Measurements from ENCODE around the gene IGSF9.

Gene IGSF9

GRCh38 chr1:159895286-159895685 is 50.1 kb downstream of the IGSF9 start:
- no peaks in the 10 kb centered on the region for H3K79me2 ChIP-seq (ENCODE audit: low read length)
- H3K9me2 ChIP-seq (replicated peaks; ENCODE audit: insufficient read depth, low read length): no peaks in the 10 kb centered on the region
- no peak overlapping the region for H3K4me2 ChIP-seq (ENCODE audit: low read depth, low read length)
- H3K9ac ChIP-seq (ENCODE audit: low read length): no peak overlapping the region
- H3K4me3 ChIP-seq (ENCODE audit: low read length): no peak overlapping the region
- no peaks in the 10 kb centered on the region for H3K27me3 ChIP-seq (replicated peaks; ENCODE audit: insufficient read depth, low read length)
- TF ChIP-seq EZH2phosphoT487 (IDR thresholded peaks at IDR 0.05; ENCODE audit: low read length) (no peak), EZH2 (optimal IDR thresholded peaks at IDR 0.05; ENCODE audit: low read depth, low read length) (no peak)
- TF ChIP-seq, protein P1, sequence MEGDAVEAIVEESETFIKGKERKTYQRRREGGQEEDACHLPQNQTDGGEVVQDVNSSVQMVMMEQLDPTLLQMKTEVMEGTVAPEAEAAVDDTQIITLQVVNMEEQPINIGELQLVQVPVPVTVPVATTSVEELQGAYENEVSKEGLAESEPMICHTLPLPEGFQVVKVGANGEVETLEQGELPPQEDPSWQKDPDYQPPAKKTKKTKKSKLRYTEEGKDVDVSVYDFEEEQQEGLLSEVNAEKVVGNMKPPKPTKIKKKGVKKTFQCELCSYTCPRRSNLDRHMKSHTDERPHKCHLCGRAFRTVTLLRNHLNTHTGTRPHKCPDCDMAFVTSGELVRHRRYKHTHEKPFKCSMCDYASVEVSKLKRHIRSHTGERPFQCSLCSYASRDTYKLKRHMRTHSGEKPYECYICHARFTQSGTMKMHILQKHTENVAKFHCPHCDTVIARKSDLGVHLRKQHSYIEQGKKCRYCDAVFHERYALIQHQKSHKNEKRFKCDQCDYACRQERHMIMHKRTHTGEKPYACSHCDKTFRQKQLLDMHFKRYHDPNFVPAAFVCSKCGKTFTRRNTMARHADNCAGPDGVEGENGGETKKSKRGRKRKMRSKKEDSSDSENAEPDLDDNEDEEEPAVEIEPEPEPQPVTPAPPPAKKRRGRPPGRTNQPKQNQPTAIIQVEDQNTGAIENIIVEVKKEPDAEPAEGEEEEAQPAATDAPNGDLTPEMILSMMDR (IDR thresholded peaks at IDR 0.05; ENCODE audit: low read length): no peak
- H4K20me1 ChIP-seq (ENCODE audit: insufficient read depth, low read length): no peaks in the 10 kb centered on the region
- H2AFZ ChIP-seq (ENCODE audit: low read length): no peak overlapping the region
- no peak for DNase-seq
- peaks cover 9% of the 10 kb centered on the region for H3K4me1 ChIP-seq (ENCODE audit: low read length)
- H3K27ac ChIP-seq (ENCODE audit: low read length): no peak overlapping the region
- no peaks in the 10 kb centered on the region for H3K36me3 ChIP-seq (replicated peaks; ENCODE audit: insufficient read depth, low read length)
- 0 out of 2 replicates have a peak, but pooled peaks cover 2% of the 10 kb centered on the region for H3F3A ChIP-seq (ENCODE audit: insufficient read depth, low read length)
- no peaks in the 10 kb centered on the region for H3K9me3 ChIP-seq (replicated peaks; ENCODE audit: insufficient read depth, low read length)

DNA sequence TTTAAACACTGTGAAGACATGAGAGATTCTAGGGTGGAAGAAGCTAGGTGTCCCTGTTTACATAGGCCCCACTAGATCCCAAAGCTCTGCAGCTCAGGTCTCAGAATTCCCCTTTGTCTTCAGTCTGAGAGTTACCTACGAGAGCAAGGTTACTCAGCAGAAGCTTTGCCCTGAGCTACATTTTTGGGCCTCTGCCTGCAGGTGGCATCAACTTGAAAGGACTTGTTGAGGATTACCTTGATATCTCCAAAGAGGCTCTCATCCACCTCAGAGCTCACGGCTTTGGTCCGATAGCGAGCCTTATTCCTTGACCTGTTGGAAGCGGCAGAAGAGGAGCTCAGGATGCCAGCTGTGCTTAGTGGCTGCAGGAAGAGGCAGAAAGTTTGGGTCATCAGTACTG is 52.5 kb downstream of the IGSF9 start:
- no peak for DNase-seq
- Histone ChIP-seq H3K36me3 (replicated peaks; ENCODE audit: insufficient read depth, low read length) (no peaks in the 10 kb centered on the region), H3K4me2 (ENCODE audit: low read depth, low read length) (no peak overlapping the region), H4K20me1 (ENCODE audit: insufficient read depth, low read length) (no peaks in the 10 kb centered on the region), H2AFZ (ENCODE audit: low read length) (no peak overlapping the region), H3F3A (ENCODE audit: insufficient read depth, low read length) (peaks cover 8% of the 10 kb centered on the region; the same call in 1 of the 2 replicates), H3K9me3 (replicated peaks; ENCODE audit: insufficient read depth, low read length) (no peaks in the 10 kb centered on the region), H3K27me3 (replicated peaks; ENCODE audit: insufficient read depth, low read length) (no peaks in the 10 kb centered on the region), H3K9me2 (replicated peaks; ENCODE audit: insufficient read depth, low read length) (no peaks in the 10 kb centered on the region), H3K79me2 (ENCODE audit: low read length) (no peaks in the 10 kb centered on the region), H3K27ac (ENCODE audit: low read length) (no peak overlapping the region), H3K9ac (ENCODE audit: low read length) (no peak overlapping the region), H3K4me3 (ENCODE audit: low read length) (no peak overlapping the region), H3K4me1 (ENCODE audit: low read length) (peaks cover 31% of the 10 kb centered on the region)
- TF ChIP-seq EZH2phosphoT487 (IDR thresholded peaks at IDR 0.05; ENCODE audit: low read length) (no peak), EZH2 (optimal IDR thresholded peaks at IDR 0.05; ENCODE audit: low read depth, low read length) (no peak)
- TF ChIP-seq, protein P1 (IDR thresholded peaks at IDR 0.05; ENCODE audit: low read length): no peak

DNA sequence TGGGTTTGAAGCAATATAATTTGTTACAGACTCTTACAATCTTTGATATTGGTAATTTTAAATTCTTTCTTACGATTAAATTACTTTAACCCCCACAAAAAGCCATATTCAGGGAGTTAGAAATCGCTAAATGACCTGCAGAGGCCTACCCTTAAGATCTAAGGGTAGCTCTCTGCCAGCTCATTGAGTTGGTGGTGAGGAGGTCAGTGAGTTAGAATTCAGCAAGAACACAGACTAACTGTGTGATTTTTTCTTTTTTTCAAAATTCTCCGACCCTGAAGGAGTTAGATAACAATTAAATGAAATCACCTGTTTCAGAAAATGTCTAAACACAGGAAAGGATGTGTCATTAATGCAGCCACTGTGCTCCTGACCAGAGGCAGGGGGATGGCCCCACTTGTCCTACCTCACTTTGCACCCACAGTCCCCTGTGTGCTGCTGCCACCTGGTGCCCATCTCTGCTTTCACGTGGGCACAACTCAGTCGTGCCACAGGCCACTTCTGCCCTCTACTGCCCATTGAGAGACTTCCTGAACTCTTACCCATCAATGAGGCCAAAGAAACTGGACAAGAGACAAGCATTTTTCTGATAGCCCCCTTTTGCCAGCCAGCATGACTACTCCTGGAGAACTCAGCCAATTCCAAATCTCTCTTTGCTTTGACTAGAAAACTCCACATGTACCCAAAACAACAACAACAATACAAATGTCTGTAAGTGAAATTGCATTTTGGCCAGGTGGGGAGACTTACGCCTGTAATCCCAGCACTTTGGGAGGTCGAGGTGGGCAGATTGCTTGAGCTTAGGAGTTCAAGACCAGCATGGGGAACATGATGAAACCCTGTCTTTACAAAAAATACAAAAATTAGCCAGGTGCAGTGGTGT is 53.9 kb downstream of the IGSF9 start:
- no peak overlapping the region for H3K4me2 ChIP-seq (ENCODE audit: low read depth, low read length)
- no peak overlapping the region for H3K9ac ChIP-seq (ENCODE audit: low read length)
- TF ChIP-seq EZH2 (optimal IDR thresholded peaks at IDR 0.05; ENCODE audit: low read depth, low read length) (no peak), EZH2phosphoT487 (IDR thresholded peaks at IDR 0.05; ENCODE audit: low read length) (no peak)
- TF ChIP-seq, protein P1 (IDR thresholded peaks at IDR 0.05; ENCODE audit: low read length): peak; percentile 100; the same call in 1 of the 2 replicates
- H2AFZ ChIP-seq (ENCODE audit: low read length): no peak overlapping the region
- no peaks in the 10 kb centered on the region for H3K9me2 ChIP-seq (replicated peaks; ENCODE audit: insufficient read depth, low read length)
- H4K20me1 ChIP-seq (ENCODE audit: insufficient read depth, low read length): no peaks in the 10 kb centered on the region
- H3K79me2 ChIP-seq (ENCODE audit: low read length): no peaks in the 10 kb centered on the region
- peaks cover 44% of the 10 kb centered on the region for H3K4me1 ChIP-seq (ENCODE audit: low read length)
- H3K9me3 ChIP-seq (replicated peaks; ENCODE audit: insufficient read depth, low read length): no peaks in the 10 kb centered on the region
- DNase-seq: peak; percentile 94
- no peaks in the 10 kb centered on the region for H3K36me3 ChIP-seq (replicated peaks; ENCODE audit: insufficient read depth, low read length)
- peaks cover 13% of the 10 kb centered on the region for H3F3A ChIP-seq (ENCODE audit: insufficient read depth, low read length)
- no peak overlapping the region for H3K4me3 ChIP-seq (ENCODE audit: low read length)
- H3K27me3 ChIP-seq (replicated peaks; ENCODE audit: insufficient read depth, low read length): no peaks in the 10 kb centered on the region
- H3K27ac ChIP-seq (ENCODE audit: low read length): no peak overlapping the region

Measured in MM.1S (cell line).